Keratinocyte (primary cell): Measurements from ENCODE around the gene AADAT. TPM values are rescaled to one million over a fixed set of nuclear protein-coding genes. Genes with fewer than 3 reads are reported as not detected.

ENCODE experiments used
- DNase-seq: peaks from one replicate; pipeline ENCODE4 v3.0.0-alpha.2; 2011; ENCODE audit warnings: low read depth, missing footprints, low spot score
- FAIRE-seq: peaks from 2 replicates; lab custom pipeline; 2011; peaks lifted over from hg19 to GRCh38; lab: Jason Lieb, UNC
- H2AFZ ChIP-seq: 2 replicates; pipeline ENCODE4 v1.6.0; 2012; ENCODE audit warnings: low read length, control low read depth, inconsistent platforms; ENCODE audit not compliant: control insufficient read depth
- H3K27ac ChIP-seq: 2 replicates; pipeline ENCODE4 v1.5.1; 2011; ENCODE audit warnings: low read length; ENCODE audit not compliant: control insufficient read depth, insufficient read depth
- H3K27me3 ChIP-seq: 3 replicates; pipeline ENCODE4 v1.6.0; 2011; ENCODE audit warnings: low read length; ENCODE audit not compliant: control insufficient read depth, insufficient read depth; ENCODE audit errors: extremely low read depth
- H3K36me3 ChIP-seq, 2 experiments: 2 replicates in 1 of 2; 3 replicates in 1 of 2; pipeline ENCODE4 v1.5.1; 2011; ENCODE audit warnings: low read length in 2 of 2, mild to moderate bottlenecking in 1 of 2; ENCODE audit not compliant: control insufficient read depth in 2 of 2, insufficient read depth in 2 of 2; ENCODE audit errors: extremely low read depth in 1 of 2
- H3K4me1 ChIP-seq: 3 replicates; pipeline ENCODE4 v1.5.1; 2011; ENCODE audit warnings: low read length; ENCODE audit not compliant: control insufficient read depth, insufficient read depth; ENCODE audit errors: extremely low read depth
- H3K4me2 ChIP-seq: 3 replicates; pipeline ENCODE4 v1.6.0; 2011; ENCODE audit warnings: low read depth, low read length; ENCODE audit not compliant: control insufficient read depth, insufficient read depth; ENCODE audit errors: extremely low read depth
- H3K4me3 ChIP-seq, 3 experiments: fragments of 200-600 bp in 1 of 3; sonication (generic) in 1 of 3; 2 replicates in 2 of 3; 3 replicates in 1 of 3; pipeline ENCODE4 v1.5.1; 2011 to 2016; ENCODE audit warnings: low read length in 3 of 3, mild to moderate bottlenecking in 3 of 3, control low read depth in 2 of 3, inconsistent platforms in 1 of 3, low read depth in 1 of 3, mixed read lengths in 1 of 3, mixed run types in 1 of 3, moderate library complexity in 1 of 3; ENCODE audit not compliant: control insufficient read depth in 2 of 3, insufficient read depth in 2 of 3; ENCODE audit errors: extremely low read depth in 1 of 3
- H3K79me2 ChIP-seq: 2 replicates; pipeline ENCODE4 v1.6.0; 2012; ENCODE audit warnings: low read length; ENCODE audit not compliant: control insufficient read depth, insufficient read depth
- H3K9ac ChIP-seq: 3 replicates; pipeline ENCODE4 v1.6.0; 2011; ENCODE audit warnings: low read length; ENCODE audit not compliant: control insufficient read depth, insufficient read depth; ENCODE audit errors: extremely low read depth
- H3K9me1 ChIP-seq: 3 replicates; pipeline ENCODE4 v1.6.0; 2011; ENCODE audit warnings: low read length; ENCODE audit not compliant: control insufficient read depth, insufficient read depth; ENCODE audit errors: extremely low read depth
- H3K9me3 ChIP-seq: 2 replicates; pipeline ENCODE4 v1.5.1; 2012; ENCODE audit warnings: low read depth, low read length; ENCODE audit not compliant: control insufficient read depth
- H4K20me1 ChIP-seq: 3 replicates; pipeline ENCODE4 v1.6.0; 2011; ENCODE audit warnings: low read length; ENCODE audit not compliant: control insufficient read depth, insufficient read depth; ENCODE audit errors: extremely low read depth
- CTCF ChIP-seq, 3 experiments: IDR thresholded peaks in 1 of 3; conservative IDR thresholded peaks in 1 of 3; optimal IDR thresholded peaks in 1 of 3; 2 replicates in 2 of 3; 3 replicates in 1 of 3; pipeline versions ENCODE3 to v1.5.1; 2011; ENCODE audit warnings: low read length in 3 of 3, mild to moderate bottlenecking in 3 of 3, moderate library complexity in 2 of 3, control low read depth in 1 of 3, inconsistent platforms in 1 of 3; ENCODE audit not compliant: insufficient read depth in 2 of 3; ENCODE audit errors: extremely low read depth in 1 of 3
- EZH2 ChIP-seq: IDR thresholded peaks from one replicate; pipeline ENCODE4 v1.6.1; 2012; ENCODE audit warnings: inconsistent platforms, mild to moderate bottlenecking, low read length, moderate library complexity
- dilution Hi-C: fragments of 300-500 bp; cut with MboI; formaldehyde crosslinking; loops from one replicate; pipeline ENCODE4 v1.7.0; 2020; ENCODE audit warnings: low sequenced_read_pairs; ENCODE audit not compliant: extremely low pct_ligation_motif_present
- polyA plus RNA-seq, 5 experiments: library from polyadenylated mRNA; depleted of rRNA in 3 of 5; stranded (reverse) in 3 of 5; stranded (forward) in 1 of 5; unstranded in 1 of 5; fragments of >200 nt; gene quantifications; 1 replicate in 1 of 5; 2 replicates in 3 of 5; 3 replicates in 1 of 5; pipeline versions ENCODE4 v1.2.1 to v1.2.3, GENCODE V29; 2011 to 2012; ENCODE audit warnings: missing spikeins in 2 of 5, low read depth in 1 of 5, low replicate concordance in 1 of 5

The AADAT gene
- polyA plus RNA-seq, 1 donor (not counting 4 experiments of a cell fraction or from before 2014, with no cell fraction given), result 5.2 TPM

GRCh38 chr4:170033999-170034398 lies 55.8 kb downstream of the AADAT start:
- TF ChIP-seq CTCF (optimal IDR thresholded peaks at IDR 0.05 in 1 of 3, IDR thresholded peaks at IDR 0.05 in 1 of 3, conservative IDR thresholded peaks at IDR 0.05 in 1 of 3; ENCODE audit: extremely low read depth in 1 of 3, insufficient read depth in 2 of 3, low read length in 3 of 3) (no peak), EZH2 (no peak)
- no peak overlapping the region for H3K27ac ChIP-seq
- no peak overlapping the region for H3K4me3 ChIP-seq
- DNase-seq (no peak), FAIRE-seq (no peak)
- H3K9me1 ChIP-seq, result no peaks in the 10 kb centered on the region
- no peaks in the 10 kb centered on the region for H3K4me1 ChIP-seq
- H3K9me3 ChIP-seq, result no peaks in the 10 kb centered on the region
- H3K27me3 ChIP-seq, result no peaks in the 10 kb centered on the region
- no peaks in the 10 kb centered on the region for H3K36me3 ChIP-seq
- no peak overlapping the region for H3K9ac ChIP-seq
- no peak overlapping the region for H3K4me2 ChIP-seq
- H3K79me2 ChIP-seq, result no peaks in the 10 kb centered on the region
- dilution Hi-C loops, result loop anchor here (25.0 kb wide), 1 partner anchor 222 kb away; no protein-coding TSS in a partner anchor
- no peak overlapping the region for H2AFZ ChIP-seq
- no peaks in the 10 kb centered on the region for H4K20me1 ChIP-seq

DNA sequence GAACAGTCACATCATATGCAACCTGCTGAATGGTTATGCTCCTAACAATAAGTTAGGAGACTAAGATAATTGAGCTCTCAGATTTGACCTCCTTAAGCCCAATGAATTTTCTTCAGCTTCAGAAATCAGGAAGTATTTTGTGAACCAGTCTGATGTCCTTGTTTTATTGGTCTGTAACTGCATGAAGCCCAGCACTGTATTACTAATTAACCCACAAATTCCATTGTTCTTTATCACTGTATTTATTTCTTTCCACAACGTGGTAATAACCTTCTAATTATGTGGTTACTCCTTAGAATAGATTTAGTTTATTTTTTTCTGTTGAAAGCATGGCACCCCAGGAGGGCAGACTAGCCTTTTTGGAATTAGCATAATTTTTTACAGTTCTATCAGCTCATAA lies 59.6 kb downstream of the AADAT start:
- Histone ChIP-seq H3K27me3 (no peaks in the 10 kb centered on the region), H3K79me2 (no peaks in the 10 kb centered on the region), H4K20me1 (no peaks in the 10 kb centered on the region), H3K9me3 (no peaks in the 10 kb centered on the region), H3K4me1 (no peaks in the 10 kb centered on the region), H3K9ac (no peak overlapping the region), H3K36me3 (no peaks in the 10 kb centered on the region), H3K9me1 (no peaks in the 10 kb centered on the region), H3K4me3 (no peak overlapping the region), H3K27ac (no peak overlapping the region), H3K4me2 (no peak overlapping the region), H2AFZ (no peak overlapping the region)
- DNase-seq (no peak), FAIRE-seq (peak; percentile 20)
- no peak for TF ChIP-seq EZH2
- TF ChIP-seq CTCF (optimal IDR thresholded peaks at IDR 0.05 in 1 of 3, IDR thresholded peaks at IDR 0.05 in 1 of 3, conservative IDR thresholded peaks at IDR 0.05 in 1 of 3; ENCODE audit: extremely low read depth in 1 of 3, insufficient read depth in 2 of 3, low read length in 3 of 3), result no peak
- dilution Hi-C loops, result loop anchor here (25.0 kb wide), 1 partner anchor 218 kb away; no protein-coding TSS in a partner anchor
